ENCODE measurements around the gene TIMM50. TPM values are rescaled to one million over a fixed set of nuclear protein-coding genes. Genes with fewer than 3 reads are reported as not detected.
A peak's percentile ranks its signal among the peaks of the same experiment; 100 is the strongest.

TIMM50 gene
- total RNA-seq: 38.8 TPM
- polyA plus RNA-seq (ENCODE audit: insufficient read depth in 1 of 8, insufficient read length in 8 of 8, low replicate concordance in 1 of 8): 10 to 100 TPM; 44.2 to 55.3 (median 49.8) TPM
- long read RNA-seq, donor 1, transcript TIMM50-201 (11 exons, 1,612 nt): major isoform, 9 of 15 reads
- long read RNA-seq, donor 1, transcript TIMM50-205 (1 exons, 2,274 nt): minor isoform, 5 of 15 reads
- long read RNA-seq, donor 1, partial matches to known transcripts: 0 of 15 reads
- long read RNA-seq, donor 1, other reads (novel, unspliced or antisense): 0 of 15 reads
- long read RNA-seq, donor 2, partial matches to known transcripts: 0 of 4 reads
- long read RNA-seq, donor 2, other reads (novel, unspliced or antisense): 0 of 4 reads
- long read RNA-seq, donor 3, transcript TIMM50-201 (11 exons, 1,612 nt): major isoform, 22 of 38 reads
- long read RNA-seq, donor 3, transcript TIMM50-205 (1 exons, 2,274 nt): minor isoform, 9 of 38 reads
- long read RNA-seq, donor 3, partial matches to known transcripts: 5 of 38 reads
- long read RNA-seq, donor 3, other reads (novel, unspliced or antisense): 0 of 38 reads
- long read RNA-seq, donor 4, transcript TIMM50-201 (11 exons, 1,612 nt): major isoform, 10 of 15 reads
- long read RNA-seq, donor 4, partial matches to known transcripts: 0 of 15 reads
- long read RNA-seq, donor 4, other reads (novel, unspliced or antisense): 0 of 15 reads
- long read RNA-seq, donor 5, transcript TIMM50-205 (1 exons, 2,274 nt): minor isoform, 10 of 55 reads
- long read RNA-seq, donor 5, transcript TIMM50-201 (11 exons, 1,612 nt): major isoform, 35 of 55 reads
- long read RNA-seq, donor 5, partial matches to known transcripts: 7 of 55 reads
- long read RNA-seq, donor 5, other reads (novel, unspliced or antisense): 0 of 55 reads
- long read RNA-seq, donor 6, transcript TIMM50-201 (11 exons, 1,612 nt): major isoform, 35 of 56 reads
- long read RNA-seq, donor 6, transcript TIMM50-205 (1 exons, 2,274 nt): minor isoform, 11 of 56 reads
- long read RNA-seq, donor 6, partial matches to known transcripts: 7 of 56 reads
- long read RNA-seq, donor 6, other reads (novel, unspliced or antisense): 0 of 56 reads
- long read RNA-seq, donor 7, transcript TIMM50-205 (1 exons, 2,274 nt): minor isoform, 8 of 37 reads
- long read RNA-seq, donor 7, transcript TIMM50-201 (11 exons, 1,612 nt): major isoform, 24 of 37 reads
- long read RNA-seq, donor 7, partial matches to known transcripts: 0 of 37 reads
- long read RNA-seq, donor 7, other reads (novel, unspliced or antisense): 0 of 37 reads
- long read RNA-seq, donor 8, transcript TIMM50-201 (11 exons, 1,612 nt): major isoform, 6 of 13 reads
- long read RNA-seq, donor 8, partial matches to known transcripts: 0 of 13 reads
- long read RNA-seq, donor 8, other reads (novel, unspliced or antisense): 0 of 13 reads
- long read RNA-seq, donor 9, transcript TIMM50-201 (11 exons, 1,612 nt): minor isoform, 8 of 19 reads
- long read RNA-seq, donor 9, transcript TIMM50-205 (1 exons, 2,274 nt): major isoform, 10 of 19 reads
- long read RNA-seq, donor 9, partial matches to known transcripts: 0 of 19 reads
- long read RNA-seq, donor 9, other reads (novel, unspliced or antisense): 0 of 19 reads
- long read RNA-seq, donor 10, transcript TIMM50-205 (1 exons, 2,274 nt): minor isoform, 9 of 32 reads
- long read RNA-seq, donor 10, transcript TIMM50-201 (11 exons, 1,612 nt): major isoform, 19 of 32 reads
- long read RNA-seq, donor 10, partial matches to known transcripts: 0 of 32 reads
- long read RNA-seq, donor 10, other reads (novel, unspliced or antisense): 0 of 32 reads
- long read RNA-seq, donor 11, transcript TIMM50-201 (11 exons, 1,612 nt): major isoform, 17 of 25 reads
- long read RNA-seq, donor 11, transcript TIMM50-205 (1 exons, 2,274 nt): minor isoform, 5 of 25 reads
- long read RNA-seq, donor 11, partial matches to known transcripts: 0 of 25 reads
- long read RNA-seq, donor 11, other reads (novel, unspliced or antisense): 0 of 25 reads

DNA sequence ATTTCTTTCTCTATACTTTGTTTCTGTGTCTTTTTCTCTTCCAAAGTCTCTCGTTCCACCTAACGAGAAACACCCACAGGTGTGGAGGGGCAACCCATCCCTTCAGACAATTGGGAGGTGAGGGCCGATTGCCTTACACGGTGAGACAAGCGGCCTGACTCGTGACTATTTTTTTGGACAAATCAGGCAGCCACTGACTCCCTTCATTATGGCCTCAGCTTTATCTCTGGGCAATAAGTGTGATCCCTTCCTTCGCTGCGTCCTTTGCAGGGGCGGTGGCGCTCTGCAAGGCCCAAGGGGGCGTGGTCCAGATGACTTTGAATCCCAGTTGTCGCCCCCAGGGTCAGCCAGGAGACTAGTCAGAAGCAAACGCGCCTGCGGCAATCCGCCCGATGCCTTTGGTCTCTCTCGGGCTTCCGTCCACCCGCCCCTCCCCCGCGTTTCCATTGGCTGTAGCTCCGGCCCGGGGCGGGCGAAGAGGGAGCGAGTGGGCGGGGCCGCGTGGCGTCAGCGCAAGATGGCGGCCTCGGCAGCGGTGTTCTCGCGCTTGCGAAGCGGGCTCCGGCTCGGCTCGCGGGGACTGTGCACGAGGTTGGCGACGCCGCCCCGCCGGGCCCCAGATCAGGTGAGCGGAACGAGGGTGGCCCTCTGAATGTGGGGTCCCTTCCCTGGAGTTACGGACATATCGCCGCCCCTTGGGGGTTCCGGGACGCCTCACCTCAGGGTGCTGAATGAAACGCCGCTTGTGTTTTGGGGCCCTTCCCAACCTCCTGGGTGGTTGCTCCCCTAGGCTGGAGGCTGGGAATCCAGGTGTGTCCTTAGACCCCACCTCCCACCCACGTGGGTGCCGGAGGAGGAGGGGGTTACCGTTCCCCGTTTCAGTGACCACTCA is at the start of gene TIMM50:
TSS of gene TIMM50 (plus strand) at position 502 of the 892 bp plus-strand sequence. CDS start at position 518, 16 bp downstream.
- Histone ChIP-seq H3K27ac (ENCODE audit: low read length) (peak within 1 kb of the TSS; percentile 85), H3K4me3 (ENCODE audit: low read length) (peak within 1 kb of the TSS; percentile 89), H3K4me1 (ENCODE audit: control insufficient read depth, insufficient read depth, low read length) (peaks cover 18% of the 10 kb centered on the region), H3K9me3 (replicated peaks; ENCODE audit: control insufficient read depth, low read depth, low read length) (no peaks in the 10 kb centered on the region), H3K36me3 (ENCODE audit: control insufficient read depth, insufficient read depth, low read length) (peaks cover 34% of the 10 kb centered on the region), H3K27me3 (ENCODE audit: control insufficient read depth, insufficient read depth, low read length) (no peaks in the 10 kb centered on the region)
- under 1% methylated on average over 43 of the region's 62 CpGs for WGBS (ENCODE audit: insufficient coverage)
- DNase-seq: peak; percentile 98

DNA sequence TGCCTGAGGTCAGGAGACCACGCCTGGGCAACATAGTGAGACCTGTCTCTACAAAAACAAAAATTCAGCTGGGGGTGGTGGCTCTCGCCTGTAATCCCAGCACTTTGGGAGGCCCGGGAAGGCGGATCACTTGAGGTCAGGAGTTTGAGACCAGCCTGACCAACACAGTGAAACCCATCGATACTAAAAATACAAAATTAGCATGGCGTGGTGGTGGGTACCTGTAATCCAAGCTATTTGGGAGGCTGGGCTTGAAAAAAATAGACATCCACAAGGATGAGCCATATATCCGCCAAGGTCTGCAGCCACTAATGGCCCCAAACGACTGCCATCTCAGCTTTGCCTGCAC is 48.0 kb upstream of the TIMM50 start:
- H3K4me3 ChIP-seq (ENCODE audit: low read length): no peak overlapping the region
- H3K27me3 ChIP-seq (ENCODE audit: control insufficient read depth, insufficient read depth, low read length): no peaks in the 10 kb centered on the region
- 97% methylated on average over 5 of the region's 8 CpGs for WGBS (ENCODE audit: insufficient coverage)
- H3K27ac ChIP-seq (ENCODE audit: low read length): no peak overlapping the region
- no peak for DNase-seq
- peaks cover 46% of the 10 kb centered on the region for H3K4me1 ChIP-seq (ENCODE audit: control insufficient read depth, insufficient read depth, low read length)
- peaks cover 35% of the 10 kb centered on the region for H3K36me3 ChIP-seq (ENCODE audit: control insufficient read depth, insufficient read depth, low read length)
- H3K9me3 ChIP-seq (replicated peaks; ENCODE audit: control insufficient read depth, low read depth, low read length): no peaks in the 10 kb centered on the region

DNA sequence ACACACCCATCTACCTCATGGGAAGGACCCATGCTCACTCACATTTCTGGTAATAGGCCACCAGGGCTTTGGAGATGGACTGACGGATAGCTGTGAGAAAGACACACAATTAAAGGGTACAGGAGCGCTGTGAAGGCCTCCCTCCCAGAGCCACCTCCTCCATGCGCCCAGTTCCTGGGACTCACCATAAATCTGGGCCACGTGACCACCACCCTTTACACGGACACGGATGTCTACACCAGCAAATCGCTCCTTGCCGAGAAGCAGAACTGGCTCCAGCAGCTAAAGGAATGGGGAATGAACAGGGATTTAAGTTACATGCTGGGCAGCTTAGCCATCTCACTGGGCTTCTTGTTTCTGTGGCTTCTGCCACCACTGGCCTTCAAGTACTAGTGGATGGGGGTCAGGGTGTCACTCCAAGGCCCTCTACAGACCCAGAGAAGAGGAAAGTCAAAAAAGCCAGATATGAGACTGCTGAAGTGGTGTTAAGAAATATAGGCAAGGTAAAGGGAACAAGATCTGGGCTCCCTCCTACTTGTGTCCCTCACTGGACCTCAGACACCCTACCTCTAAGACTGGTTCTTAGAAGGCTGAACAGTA is 47.1 kb upstream of the TIMM50 start:
- Histone ChIP-seq H3K4me3 (ENCODE audit: low read length) (no peak overlapping the region), H3K9me3 (replicated peaks; ENCODE audit: control insufficient read depth, low read depth, low read length) (no peaks in the 10 kb centered on the region), H3K4me1 (ENCODE audit: control insufficient read depth, insufficient read depth, low read length) (peaks cover 37% of the 10 kb centered on the region), H3K36me3 (ENCODE audit: control insufficient read depth, insufficient read depth, low read length) (peaks cover 35% of the 10 kb centered on the region), H3K27ac (ENCODE audit: low read length) (no peak overlapping the region), H3K27me3 (ENCODE audit: control insufficient read depth, insufficient read depth, low read length) (no peaks in the 10 kb centered on the region)
- 100% methylated on average over 2 of the region's 8 CpGs for WGBS (ENCODE audit: insufficient coverage)
- DNase-seq: no peak

DNA sequence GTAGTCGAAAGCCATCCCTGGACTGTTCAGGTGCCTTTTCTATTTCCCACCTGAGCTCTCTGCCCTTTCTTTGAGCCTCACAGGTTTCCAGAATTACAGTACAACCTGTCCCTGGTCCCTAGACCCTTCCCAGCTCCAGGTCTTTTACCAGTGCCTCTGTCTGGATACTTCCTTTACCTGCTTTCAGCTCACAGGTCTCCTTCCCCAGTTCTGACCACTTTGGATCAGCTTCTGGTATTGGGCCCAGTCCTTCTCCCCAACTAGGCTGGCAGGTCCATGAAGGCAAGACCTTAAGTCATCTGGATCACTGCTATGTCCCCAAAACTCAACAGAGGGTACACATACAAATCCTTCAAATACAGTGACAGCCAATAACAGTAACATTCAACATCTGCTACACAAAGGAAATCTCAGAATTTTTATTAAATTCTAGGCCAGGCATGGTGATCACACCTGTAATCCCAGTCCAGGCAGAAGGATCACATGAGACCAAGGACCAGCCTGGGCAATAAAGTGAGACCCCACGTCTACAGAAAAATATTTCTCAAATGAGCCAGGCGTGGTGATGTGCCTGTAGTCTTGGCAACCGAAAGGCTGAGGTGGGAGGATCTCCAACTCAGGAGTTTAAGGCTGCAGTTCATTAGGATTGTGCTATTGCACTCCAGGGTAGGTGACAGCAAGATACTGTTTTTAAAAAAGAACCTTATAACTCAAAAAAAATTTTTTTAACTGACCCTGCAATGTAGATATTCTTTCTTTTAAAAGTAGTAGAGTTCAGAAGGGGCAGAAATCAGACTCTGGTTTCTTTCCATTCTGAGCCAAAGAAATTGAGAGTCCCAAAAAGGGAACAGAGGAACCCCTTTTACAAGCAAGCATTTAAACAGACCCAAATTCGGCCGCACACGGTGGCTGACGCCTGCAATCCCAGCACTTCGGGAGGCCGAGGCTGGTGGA is 46.2 kb upstream of the TIMM50 start:
- peaks cover 35% of the 10 kb centered on the region for H3K36me3 ChIP-seq (ENCODE audit: control insufficient read depth, insufficient read depth, low read length)
- H3K27me3 ChIP-seq (ENCODE audit: control insufficient read depth, insufficient read depth, low read length): no peaks in the 10 kb centered on the region
- no peaks in the 10 kb centered on the region for H3K9me3 ChIP-seq (replicated peaks; ENCODE audit: control insufficient read depth, low read depth, low read length)
- peak overlapping the region; percentile 0 for H3K27ac ChIP-seq (ENCODE audit: low read length)
- DNase-seq: no peak
- peak overlapping the region; percentile 86 for H3K4me3 ChIP-seq (ENCODE audit: low read length)
- peaks cover 30% of the 10 kb centered on the region for H3K4me1 ChIP-seq (ENCODE audit: control insufficient read depth, insufficient read depth, low read length)
- WGBS (ENCODE audit: insufficient coverage): 69% methylated on average over 7 of the region's 10 CpGs

DNA sequence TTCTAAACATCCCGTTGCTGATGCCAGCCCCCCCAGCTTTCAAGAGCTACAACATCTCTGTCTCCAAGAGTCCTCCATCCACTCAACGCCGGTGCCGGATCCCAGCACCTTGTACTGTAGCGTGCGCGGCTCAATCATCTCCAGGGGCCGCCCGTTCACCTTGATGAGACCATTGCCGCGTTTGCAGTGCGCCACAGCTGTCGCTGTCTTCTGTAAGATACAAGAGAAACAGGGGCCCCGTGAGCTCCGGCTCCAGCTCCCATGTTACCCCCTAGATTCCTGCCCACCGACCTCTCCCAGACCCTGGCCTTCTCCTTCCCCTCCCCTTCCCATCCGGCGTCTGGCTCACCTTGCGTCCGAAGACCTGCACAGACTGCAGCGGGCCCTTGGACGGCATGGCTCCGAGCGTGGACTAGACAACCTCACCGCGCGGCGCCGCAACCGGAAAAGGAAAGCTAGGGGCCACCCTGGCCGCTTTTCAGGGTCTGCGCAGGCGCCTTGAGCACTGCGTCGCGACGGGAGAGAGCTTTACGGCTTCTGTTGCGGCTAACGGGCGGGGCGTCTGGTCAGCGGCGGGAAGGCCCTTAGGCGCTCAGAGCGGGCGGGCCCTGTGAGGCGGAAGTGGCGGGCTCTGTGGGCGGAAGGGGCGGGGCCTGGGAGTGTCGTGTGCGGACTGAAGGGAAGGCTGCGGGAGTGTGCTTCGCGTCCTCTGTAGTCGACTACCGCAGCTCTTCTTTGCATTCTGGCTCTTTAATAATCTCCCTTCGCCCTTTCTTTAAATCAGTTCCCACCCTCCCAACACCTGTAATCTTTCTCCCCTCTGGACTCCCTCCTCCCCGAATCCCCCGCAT is 44.9 kb upstream of the TIMM50 start, which contains the start of gene RPS16:
TSS of gene RPS16 (minus strand) at position 451 of the 851 bp plus-strand sequence. CDS start at position 397, 54 bp downstream.
- H3K9me3 ChIP-seq (replicated peaks; ENCODE audit: control insufficient read depth, low read depth, low read length): no peaks in the 10 kb centered on the region
- peak within 1 kb of the TSS; percentile 96 for H3K27ac ChIP-seq (ENCODE audit: low read length)
- DNase-seq: peak; percentile 99
- H3K4me1 ChIP-seq (ENCODE audit: control insufficient read depth, insufficient read depth, low read length): peaks cover 30% of the 10 kb centered on the region
- peaks cover 35% of the 10 kb centered on the region for H3K36me3 ChIP-seq (ENCODE audit: control insufficient read depth, insufficient read depth, low read length)
- peak within 1 kb of the TSS; percentile 86 for H3K4me3 ChIP-seq (ENCODE audit: low read length)
- WGBS (ENCODE audit: insufficient coverage): under 1% methylated on average over 59 of the region's 61 CpGs
- no peaks in the 10 kb centered on the region for H3K27me3 ChIP-seq (ENCODE audit: control insufficient read depth, insufficient read depth, low read length)

- WGBS (ENCODE audit: insufficient coverage): 6% methylated on average over 2 of the region's 2 CpGs
- no peak for DNase-seq
- Histone ChIP-seq H3K4me1 (ENCODE audit: control insufficient read depth, insufficient read depth, low read length) (peaks cover 25% of the 10 kb centered on the region), H3K27ac (ENCODE audit: low read length) (peak overlapping the region; percentile 96), H3K27me3 (ENCODE audit: control insufficient read depth, insufficient read depth, low read length) (no peaks in the 10 kb centered on the region), H3K36me3 (ENCODE audit: control insufficient read depth, insufficient read depth, low read length) (peaks cover 30% of the 10 kb centered on the region), H3K9me3 (replicated peaks; ENCODE audit: control insufficient read depth, low read depth, low read length) (no peaks in the 10 kb centered on the region), H3K4me3 (ENCODE audit: low read length) (peak overlapping the region; percentile 45)
These were observed 44.3 kb upstream of the TIMM50 start for GRCh38 chr19:39436350-39436716.
